GM19043 (cell line): Measurements from ENCODE around the gene TRIM71.
"Not testable (repeated sequence)": the region's sequence is repeated elsewhere in the genome, so short reads cannot be mapped to it uniquely, and the experiment has no call there.

Source experiments
- ATAC-seq: cut with Tn5 transposase; IDR thresholded peaks from one replicate; pipeline ENCODE4 v1.9.1; 2021; ENCODE audit warnings: low read depth; ENCODE audit not compliant: unreplicated experiment

Gene TRIM71

DNA sequence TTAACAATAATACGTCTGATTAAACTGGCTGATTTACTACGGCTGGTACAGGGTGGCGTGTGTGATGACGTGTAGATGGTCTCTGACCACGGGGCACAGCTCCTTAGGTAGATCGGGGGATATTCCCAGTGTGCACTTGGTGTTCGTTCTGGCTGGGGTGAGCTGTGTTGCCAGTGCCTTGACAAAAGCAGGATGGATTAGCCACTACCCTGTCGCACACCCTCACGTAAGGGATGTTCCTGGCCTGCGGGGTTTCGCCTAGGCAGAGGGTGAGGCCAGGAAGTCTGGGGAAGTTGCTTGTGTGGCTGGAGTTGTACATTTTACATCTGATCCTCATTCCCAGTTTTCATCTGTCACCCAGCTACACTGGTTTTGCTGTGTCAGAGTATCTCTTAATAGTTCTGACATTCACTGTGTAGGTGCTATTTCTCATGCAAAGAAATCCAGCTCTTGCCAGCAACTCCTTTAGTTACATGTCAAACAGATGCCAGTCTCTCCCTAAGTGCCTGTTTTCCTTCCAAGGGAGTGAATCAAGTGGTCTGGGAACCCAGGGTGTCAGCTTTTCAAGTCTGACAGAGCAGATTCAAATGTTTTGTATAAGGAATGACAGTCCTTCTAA, 67.6 kb downstream of the TRIM71 start:
- ATAC-seq: no peak

DNA sequence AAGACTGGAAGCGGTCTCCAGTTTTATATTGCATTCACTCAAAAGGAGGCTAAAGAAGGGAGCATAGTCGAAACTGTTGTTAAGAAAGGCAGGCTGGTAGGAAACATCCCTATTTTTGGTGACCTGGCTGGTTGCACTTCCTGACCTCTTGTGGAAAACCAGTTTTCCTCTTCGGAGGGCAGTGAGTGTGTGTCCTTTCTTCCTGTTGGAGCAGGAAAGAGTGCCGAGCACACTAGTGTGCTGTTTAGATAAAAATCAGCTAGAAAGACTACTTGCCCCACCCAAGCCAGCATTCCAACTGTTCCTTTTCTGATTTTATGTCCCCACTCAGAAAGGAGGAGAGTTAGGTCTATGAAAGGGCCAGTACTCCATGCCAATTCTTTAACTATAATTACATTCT, 68.5 kb downstream of the TRIM71 start:
- ATAC-seq: no peak

DNA sequence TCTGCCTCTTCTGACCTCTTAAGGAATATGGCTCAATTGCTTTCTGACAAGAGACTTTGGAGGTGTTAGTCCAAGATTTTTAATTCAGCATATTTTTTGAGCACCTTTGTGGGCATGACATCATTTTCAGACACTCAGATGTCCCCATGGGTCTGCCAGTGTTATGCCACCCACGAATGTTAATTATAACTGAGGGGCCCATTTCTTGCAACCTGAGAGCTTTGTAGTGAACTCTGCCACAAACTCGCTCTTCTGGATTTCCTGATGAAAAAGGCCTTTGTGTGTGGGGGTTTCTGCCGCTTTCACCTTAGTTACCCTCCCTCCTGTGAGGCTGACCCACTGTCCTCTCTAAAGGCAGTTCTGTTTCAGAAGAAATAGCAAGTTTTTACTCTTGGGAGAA, 69.1 kb downstream of the TRIM71 start:
- ATAC-seq: no peak

DNA sequence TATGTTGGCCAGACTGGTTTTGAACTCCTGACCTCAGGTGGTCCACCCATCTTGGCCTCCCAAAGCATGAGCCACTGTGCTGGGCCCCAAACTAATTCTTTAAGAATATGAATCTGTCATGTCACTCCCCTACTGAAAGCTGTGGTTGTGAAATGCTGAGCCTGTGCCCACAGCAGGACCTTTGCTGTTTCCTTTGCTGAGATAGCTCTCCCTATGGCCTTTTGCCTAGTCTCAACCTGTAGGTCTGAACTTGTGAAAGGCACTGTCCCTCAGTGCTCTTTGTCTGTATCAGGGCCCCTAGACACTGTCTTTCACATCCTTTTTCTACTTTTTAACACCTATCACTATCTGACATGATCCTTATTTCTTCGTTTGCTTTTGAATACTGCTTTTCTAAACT, 70.9 kb downstream of the TRIM71 start:
- ATAC-seq: peak; percentile 98

DNA sequence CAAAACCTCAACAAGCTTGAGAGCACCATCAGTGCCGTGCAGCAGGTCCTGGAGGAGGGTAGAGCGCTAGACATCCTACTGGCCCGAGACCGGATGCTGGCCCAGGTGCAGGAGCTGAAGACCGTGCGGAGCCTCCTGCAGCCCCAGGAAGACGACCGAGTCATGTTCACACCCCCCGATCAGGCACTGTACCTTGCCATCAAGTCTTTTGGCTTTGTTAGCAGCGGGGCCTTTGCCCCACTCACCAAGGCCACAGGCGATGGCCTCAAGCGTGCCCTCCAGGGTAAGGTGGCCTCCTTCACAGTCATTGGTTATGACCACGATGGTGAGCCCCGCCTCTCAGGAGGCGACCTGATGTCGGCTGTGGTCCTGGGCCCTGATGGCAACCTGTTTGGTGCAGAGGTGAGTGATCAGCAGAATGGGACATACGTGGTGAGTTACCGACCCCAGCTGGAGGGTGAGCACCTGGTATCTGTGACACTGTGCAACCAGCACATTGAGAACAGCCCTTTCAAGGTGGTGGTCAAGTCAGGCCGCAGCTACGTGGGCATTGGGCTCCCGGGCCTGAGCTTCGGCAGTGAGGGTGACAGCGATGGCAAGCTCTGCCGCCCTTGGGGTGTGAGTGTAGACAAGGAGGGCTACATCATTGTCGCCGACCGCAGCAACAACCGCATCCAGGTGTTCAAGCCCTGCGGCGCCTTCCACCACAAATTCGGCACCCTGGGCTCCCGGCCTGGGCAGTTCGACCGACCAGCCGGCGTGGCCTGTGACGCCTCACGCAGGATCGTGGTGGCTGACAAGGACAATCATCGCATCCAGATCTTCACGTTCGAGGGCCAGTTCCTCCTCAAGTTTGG, 72.9 kb downstream of the TRIM71 start:
- no peak for ATAC-seq

DNA sequence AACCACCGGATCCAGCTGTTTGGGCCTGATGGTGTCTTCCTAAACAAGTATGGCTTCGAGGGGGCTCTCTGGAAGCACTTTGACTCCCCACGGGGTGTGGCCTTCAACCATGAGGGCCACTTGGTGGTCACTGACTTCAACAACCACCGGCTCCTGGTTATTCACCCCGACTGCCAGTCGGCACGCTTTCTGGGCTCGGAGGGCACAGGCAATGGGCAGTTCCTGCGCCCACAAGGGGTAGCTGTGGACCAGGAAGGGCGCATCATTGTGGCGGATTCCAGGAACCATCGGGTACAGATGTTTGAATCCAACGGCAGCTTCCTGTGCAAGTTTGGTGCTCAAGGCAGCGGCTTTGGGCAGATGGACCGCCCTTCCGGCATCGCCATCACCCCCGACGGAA, 73.6 kb downstream of the TRIM71 start:
- no peak for ATAC-seq

DNA sequence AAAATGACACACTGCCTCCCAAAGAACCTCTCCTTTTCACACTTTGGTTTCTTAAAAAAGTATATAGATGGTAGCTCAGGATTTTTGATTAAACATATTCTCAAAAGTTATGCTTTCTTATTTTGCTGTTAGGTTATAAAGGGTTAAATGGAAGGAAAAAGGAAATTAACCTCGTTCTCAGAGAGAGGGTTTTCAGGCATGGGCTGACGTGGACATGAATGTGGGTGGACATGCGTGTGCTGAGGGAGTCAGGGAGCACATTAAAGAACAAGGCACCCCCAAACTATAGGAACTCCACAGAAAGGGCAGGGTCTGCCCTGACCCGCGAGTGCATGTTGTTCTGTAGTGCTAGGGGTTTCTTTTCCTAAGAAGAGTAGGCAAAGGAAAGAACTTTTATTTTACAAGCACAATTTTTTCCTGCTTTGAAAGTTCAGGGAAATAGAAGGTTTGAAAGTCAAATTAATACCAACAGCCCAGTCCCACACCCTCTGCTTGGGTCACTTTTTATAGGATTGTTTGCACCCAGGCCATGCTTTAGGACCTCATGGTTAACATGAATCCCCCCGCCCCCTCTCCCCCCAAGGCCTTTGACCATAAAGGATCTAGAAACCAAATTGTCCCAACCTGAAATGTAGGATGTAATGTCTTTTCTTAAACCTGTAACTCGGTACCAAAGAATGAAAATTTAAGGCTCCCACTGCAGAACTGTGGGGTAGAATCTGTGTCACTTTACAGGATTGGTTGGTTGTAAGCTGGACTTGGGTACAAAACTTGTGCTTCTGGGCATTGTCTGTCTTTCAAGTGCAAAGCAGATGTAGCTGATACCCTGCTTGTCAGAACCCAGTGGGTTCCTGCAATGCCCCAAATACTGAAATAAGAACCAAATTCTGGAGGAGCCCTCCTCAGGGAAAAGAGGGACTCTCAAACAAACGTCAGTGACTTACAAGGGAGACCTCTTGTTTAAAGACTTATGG, 75.1 kb downstream of the TRIM71 start:
- no peak for ATAC-seq

DNA sequence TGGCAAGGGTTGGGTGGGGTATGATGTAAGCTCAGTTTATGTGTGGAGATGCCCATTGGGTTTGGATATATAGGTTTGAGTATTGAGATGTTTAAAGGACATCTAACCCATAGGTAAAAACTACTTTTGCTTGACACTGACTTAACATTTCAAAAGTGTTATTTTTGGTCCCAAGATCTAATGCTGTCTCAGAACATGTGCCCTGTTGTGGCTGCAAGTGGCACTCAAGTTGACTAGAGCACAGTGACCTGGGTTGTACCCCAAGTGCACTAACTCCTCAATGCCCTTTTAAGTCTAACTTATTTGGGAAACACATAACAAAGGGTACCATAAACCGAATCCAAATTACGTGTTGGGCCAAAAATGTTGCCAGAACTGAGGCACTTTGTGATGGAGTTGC, 77.2 kb downstream of the TRIM71 start:
- no peak for ATAC-seq

DNA sequence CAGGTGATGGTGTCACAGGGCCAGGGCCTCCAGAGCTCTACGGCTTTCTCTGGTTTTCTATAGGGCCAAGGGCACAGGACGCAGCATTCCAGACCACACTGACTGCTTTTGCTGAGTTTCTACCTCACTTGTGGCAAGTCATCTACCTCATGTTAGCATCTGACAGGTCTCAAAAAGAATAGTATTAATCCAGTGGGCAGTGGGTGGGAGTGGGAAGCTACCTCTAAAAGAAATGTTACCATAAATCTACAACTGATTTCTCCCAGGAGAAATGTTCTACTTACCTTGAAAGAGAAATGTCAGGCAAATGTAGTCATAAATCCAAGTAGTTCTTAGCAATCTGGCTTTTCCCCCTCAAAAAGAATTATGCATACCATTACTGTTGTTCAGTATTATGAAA, 77.9 kb downstream of the TRIM71 start:
- ATAC-seq: no peak

DNA sequence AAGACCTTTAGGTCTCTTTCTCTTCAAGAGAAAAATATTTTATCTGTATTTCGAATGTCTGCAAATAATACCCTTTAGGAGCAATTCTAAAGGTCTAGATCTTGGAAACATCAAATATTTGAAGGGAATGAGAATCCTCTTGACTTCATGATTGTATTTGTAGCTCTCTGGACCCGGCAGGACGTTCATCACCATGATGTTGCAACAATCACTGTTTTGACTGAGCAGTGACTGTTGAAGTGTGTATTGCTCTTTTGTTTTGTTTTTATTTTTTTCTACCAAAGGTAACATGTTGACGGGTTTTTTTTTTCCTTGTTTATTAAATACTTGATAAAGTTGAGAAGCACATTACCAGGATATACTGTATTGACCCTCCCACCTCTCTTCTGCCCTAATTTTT, 78.3 kb downstream of the TRIM71 start:
- ATAC-seq: no peak

DNA sequence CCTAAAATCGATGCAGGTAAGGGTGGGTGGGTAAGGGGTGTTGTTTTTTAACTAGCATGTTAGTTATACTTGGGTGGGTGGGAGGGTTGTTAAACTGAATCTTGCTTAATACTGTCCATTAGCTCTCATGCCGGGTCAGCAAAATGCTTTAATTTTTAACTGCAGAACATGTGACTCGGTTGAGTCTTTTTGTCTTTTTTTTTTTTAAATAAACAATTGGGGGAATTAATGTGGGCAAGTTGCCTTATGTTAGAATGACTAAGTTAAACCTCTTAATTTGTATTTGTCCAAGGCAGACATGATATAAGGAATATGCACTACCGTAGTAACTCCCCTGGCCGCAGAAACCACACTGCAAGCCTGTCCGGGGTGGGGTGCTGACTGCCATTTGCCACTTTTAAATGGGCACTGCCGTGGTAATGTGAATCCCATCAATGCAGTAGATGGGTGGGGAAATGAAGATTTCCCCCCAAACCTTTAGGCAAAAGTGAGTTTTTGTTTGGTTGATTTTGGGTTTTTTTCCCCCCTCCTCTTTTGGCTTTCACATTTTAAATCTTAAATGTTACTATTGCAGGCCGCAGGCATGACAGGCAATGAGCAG, 79.3 kb downstream of the TRIM71 start:
- ATAC-seq: no peak

DNA sequence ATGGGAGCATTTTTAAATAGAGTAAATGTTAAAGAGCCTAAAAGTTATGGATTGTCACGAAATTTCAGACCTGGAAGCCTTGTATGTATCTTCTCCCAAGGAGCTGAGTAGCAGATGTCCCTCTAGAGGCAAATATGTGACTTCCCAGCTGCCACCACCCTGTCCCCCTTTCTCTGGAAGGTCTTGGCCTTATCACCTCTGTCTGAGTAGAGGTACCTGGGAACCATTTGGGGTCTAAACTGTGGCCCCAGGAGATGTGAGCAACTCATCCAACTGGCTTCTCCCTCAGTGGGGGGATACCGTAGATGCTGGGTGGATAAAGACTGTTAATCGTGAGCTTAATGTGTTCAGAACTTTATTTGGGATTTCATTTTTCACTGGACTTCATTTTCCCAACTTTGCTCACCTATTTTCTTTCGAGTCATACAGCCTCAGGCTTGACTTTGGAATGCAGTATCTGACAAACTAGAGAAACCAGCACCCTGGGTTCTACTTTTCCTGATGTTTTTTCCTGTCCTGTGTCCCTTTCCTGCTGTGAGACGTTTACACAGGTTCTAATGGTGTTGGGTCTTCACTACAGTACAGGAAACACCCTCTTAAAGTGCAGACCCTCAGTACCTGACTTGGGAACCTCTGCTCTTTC, 80.3 kb downstream of the TRIM71 start:
- ATAC-seq: no peak

DNA sequence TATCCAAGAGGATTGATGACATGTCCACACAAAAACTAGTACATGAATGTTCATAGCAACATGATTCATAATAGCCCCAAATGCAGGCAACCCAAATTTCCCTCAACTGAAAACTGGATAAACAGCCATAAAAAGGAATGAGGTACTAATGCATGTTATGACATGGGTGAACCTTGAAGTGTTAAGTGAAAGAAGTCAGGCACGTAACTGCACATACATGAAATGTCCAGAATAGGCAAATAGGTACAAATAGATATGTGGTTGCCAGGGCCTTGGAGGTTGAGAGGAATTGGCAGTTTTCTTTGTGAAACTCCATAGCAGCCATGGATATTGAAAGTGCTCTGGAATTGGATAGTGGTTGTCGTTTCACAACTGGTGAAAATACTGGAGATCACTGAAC, 81.5 kb downstream of the TRIM71 start:
- no peak for ATAC-seq

DNA sequence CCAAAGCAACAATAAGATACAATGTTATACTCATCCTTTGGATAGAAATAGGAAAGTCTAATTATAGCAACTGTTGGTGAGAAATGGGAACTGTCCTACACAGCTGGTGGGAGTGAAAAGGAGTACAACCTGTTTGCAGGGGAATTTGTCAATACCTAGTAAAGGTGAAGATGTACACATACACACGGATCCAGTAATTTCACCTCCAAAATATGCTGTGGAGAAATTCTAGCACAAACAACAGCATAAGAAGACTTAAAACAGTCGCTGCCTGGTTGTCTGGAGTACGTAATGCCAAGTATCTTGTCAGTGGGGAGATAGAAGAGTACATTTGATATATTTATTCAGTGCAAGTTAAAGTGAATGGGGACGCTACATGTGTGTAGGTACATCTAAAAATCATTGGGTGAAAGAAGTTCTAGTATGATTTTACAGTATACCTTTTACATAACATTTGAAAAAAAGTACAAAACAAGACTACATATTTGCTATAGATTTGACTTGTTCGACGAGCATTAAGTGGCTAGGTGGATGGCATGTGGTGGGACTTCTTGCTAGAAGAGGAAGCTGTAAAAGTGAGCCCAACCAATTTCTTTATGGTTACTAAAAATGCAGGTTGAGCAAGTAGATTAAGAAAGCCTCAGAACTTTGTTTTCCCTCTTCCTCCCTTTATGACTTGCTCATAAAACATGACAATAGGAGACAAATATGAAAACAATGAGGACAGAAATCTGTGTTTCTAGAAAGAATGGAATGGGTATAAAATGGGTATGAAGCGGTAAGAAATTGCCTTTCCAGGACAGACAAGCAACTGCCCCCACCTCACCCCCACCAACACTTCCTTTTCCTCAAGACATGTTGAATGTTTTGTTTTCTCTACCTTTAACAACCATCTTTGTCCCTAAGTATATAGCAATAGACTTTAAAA, 83.5 kb downstream of the TRIM71 start:
- no peak for ATAC-seq

DNA sequence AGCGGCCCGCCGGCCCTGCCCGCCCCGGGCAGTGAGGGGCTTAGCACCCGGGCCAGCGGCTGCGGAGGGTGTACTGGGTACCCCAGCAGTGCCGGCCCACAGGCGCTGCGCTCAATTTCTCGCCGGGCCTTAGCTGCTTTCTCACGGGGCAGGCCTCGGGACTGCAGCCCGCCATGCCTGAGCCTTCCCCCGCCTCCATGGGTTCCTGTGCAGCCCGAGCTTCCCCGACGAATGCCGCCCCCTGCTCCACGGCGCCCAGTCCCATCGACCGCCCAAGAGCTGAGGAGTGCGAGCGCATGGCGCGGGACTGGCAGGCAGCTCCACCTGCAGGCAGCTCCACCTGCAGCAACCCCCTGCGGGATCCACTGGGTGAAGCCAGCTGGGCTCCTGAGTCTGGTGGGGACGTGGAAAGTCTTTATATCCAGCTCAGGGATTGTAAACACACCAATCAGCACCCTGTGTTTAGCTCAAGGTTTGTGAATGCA, 85.1 kb downstream of the TRIM71 start:
- not testable (repeated sequence) for ATAC-seq

DNA sequence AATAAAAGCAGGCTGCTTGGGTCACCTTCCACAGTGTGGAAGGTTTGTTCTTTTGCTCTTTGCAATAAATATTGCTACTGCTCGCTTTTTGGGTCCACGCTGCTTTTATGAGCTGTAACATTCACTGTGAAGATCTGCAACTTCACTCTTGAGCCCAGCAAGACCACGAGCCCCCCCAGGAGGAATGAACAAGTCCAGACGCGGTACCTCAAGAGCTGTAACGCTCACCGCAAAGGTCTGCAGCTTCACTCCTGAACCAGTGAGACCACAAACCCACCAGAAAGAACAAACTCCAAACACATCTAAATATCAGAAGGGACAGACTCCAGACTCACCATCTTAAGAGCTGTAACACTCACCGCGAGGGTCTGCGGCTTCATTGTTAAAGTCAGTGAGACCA, 86.2 kb downstream of the TRIM71 start:
- no peak for ATAC-seq

DNA sequence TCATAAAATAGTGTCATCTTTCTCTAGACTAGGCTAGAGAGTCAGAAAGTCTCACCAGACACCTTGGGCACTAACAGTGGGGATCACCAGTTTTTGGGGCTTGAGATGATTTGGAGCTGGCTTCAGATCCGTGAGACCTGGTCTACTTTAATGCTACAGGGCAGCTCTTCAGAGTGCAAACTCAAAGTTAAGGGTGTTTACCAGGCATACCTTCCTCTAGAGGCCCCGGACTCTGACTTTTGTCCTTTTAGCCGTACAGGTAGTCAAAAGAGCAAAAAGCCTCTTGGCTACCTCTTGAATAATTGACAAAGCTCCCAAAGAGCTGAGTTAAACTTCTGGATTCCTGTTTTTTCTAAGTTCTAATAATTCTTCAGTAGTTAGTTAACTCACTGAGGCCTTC, 92.2 kb downstream of the TRIM71 start:
- no peak for ATAC-seq

DNA sequence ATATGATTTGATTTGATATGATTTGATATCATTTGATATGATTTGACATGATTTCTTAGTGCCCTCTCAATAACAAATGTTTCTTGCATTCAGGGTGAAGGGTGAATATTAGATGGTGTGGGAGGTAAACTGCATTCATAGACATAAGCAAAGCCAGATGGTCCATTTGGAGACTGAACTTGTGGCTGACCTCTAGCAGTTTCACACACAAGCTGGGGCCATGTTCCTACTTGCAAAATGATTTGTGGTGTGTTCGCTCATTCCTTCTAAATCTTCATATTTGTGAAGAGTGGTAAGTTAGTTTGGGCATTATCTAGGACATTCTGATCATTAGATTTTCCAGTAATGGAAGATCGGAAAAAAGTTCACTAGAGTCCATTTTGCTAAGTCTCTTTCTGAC, 93.2 kb downstream of the TRIM71 start:
- ATAC-seq: no peak

DNA sequence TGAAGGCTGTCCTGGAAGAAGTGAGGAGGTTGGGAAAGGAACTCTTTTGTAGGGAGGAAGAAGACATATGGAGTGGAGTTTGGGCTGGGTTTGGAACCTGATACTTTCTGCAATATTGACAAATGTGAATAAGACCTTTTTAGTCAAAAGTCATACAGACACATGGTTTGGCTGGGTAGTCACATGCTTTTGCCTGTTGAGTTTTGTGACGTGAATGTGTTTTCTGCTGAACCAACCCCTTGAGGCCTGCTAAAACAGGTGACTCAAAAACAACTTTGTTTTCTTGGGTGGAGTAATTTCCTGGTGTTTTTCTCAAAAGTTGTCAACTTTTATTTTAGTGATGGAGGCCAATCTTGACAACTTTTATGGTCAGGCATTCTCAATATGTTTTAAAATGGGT, 94.2 kb downstream of the TRIM71 start:
- ATAC-seq: no peak
